MM.1S (cell line): ENCODE results near the gene CHTF18.
"Not testable (repeated sequence)": the region's sequence is repeated elsewhere in the genome, so short reads cannot be mapped to it uniquely, and the experiment has no call there.

Experiments used
- DNase-seq: peaks from one replicate; pipeline ENCODE4 v3.0.0-alpha.2; 2015
- H2AFZ ChIP-seq: fragments of 300-600 bp; sonication (generic); 2 replicates; pipeline ENCODE4 v1.6.0; 2016; ENCODE audit warnings: antibody characterized with exemption, low read length
- H3F3A ChIP-seq: fragments of 300-600 bp; sonication (generic); 2 replicates; pipeline ENCODE4 v1.6.1; 2016; ENCODE audit warnings: mild to moderate bottlenecking, antibody characterized with exemption, low read length, moderate library complexity, mixed read lengths; ENCODE audit not compliant: insufficient read depth
- H3K27ac ChIP-seq: fragments of 300-600 bp; sonication (generic); 2 replicates; pipeline ENCODE4 v1.5.1; 2016; ENCODE audit warnings: mild to moderate bottlenecking, low read length
- H3K27me3 ChIP-seq: fragments of 300-600 bp; sonication (generic); replicated peaks from 2 replicates; pipeline ENCODE4 v1.6.0; 2016; ENCODE audit warnings: low read length; ENCODE audit not compliant: insufficient read depth
- H3K36me3 ChIP-seq: fragments of 300-600 bp; sonication (generic); replicated peaks from 2 replicates; pipeline ENCODE4 v1.6.1; 2016; ENCODE audit warnings: mild to moderate bottlenecking, low read length, mixed read lengths; ENCODE audit not compliant: insufficient read depth
- H3K4me1 ChIP-seq: fragments of 300-600 bp; sonication (generic); 2 replicates; pipeline ENCODE4 v1.6.1; 2016; ENCODE audit warnings: low read length, mixed read lengths
- H3K4me2 ChIP-seq: fragments of 300-600 bp; sonication (generic); 2 replicates; pipeline ENCODE4 v1.6.0; 2016; ENCODE audit warnings: low read depth, low read length
- H3K4me3 ChIP-seq: fragments of 300-600 bp; sonication (generic); 2 replicates; pipeline ENCODE4 v1.5.1; 2016; ENCODE audit warnings: low read length, mixed read lengths
- H3K79me2 ChIP-seq: fragments of 300-600 bp; sonication (generic); 2 replicates; pipeline ENCODE4 v1.6.1; 2016; ENCODE audit warnings: mixed run types, low read length, mixed read lengths
- H3K9ac ChIP-seq: fragments of 300-600 bp; sonication (generic); 2 replicates; pipeline ENCODE4 v1.6.1; 2016; ENCODE audit warnings: low read length, mixed read lengths
- H3K9me2 ChIP-seq: fragments of 300-600 bp; sonication (generic); replicated peaks from 2 replicates; pipeline ENCODE4 v1.6.1; 2016; ENCODE audit warnings: mild to moderate bottlenecking, low read length, mixed read lengths; ENCODE audit not compliant: insufficient read depth
- H3K9me3 ChIP-seq: fragments of 300-600 bp; sonication (generic); replicated peaks from 2 replicates; pipeline ENCODE4 v1.6.1; 2016; ENCODE audit warnings: mild to moderate bottlenecking, low read length, mixed read lengths; ENCODE audit not compliant: insufficient read depth
- H4K20me1 ChIP-seq: fragments of 300-600 bp; sonication (generic); 2 replicates; pipeline ENCODE4 v1.6.1; 2016; ENCODE audit warnings: mild to moderate bottlenecking, low read length, moderate library complexity, mixed read lengths; ENCODE audit not compliant: insufficient read depth
- CTCF ChIP-seq: fragments of 300-600 bp; sonication (generic); IDR thresholded peaks from 2 replicates; pipeline ENCODE4 v1.5.1; 2016; ENCODE audit warnings: antibody characterized with exemption, low read length, mixed read lengths
- EZH2 ChIP-seq: fragments of 300-600 bp; sonication (generic); optimal IDR thresholded peaks from 2 replicates; pipeline ENCODE3; 2017; ENCODE audit warnings: low read depth, mild to moderate bottlenecking, antibody characterized with exemption, low read length, mixed read lengths
- EZH2phosphoT487 ChIP-seq: fragments of 300-600 bp; sonication (generic); IDR thresholded peaks from 2 replicates; pipeline ENCODE4 v1.6.1; 2018; ENCODE audit warnings: antibody characterized with exemption, low read length

The CHTF18 gene

DNA sequence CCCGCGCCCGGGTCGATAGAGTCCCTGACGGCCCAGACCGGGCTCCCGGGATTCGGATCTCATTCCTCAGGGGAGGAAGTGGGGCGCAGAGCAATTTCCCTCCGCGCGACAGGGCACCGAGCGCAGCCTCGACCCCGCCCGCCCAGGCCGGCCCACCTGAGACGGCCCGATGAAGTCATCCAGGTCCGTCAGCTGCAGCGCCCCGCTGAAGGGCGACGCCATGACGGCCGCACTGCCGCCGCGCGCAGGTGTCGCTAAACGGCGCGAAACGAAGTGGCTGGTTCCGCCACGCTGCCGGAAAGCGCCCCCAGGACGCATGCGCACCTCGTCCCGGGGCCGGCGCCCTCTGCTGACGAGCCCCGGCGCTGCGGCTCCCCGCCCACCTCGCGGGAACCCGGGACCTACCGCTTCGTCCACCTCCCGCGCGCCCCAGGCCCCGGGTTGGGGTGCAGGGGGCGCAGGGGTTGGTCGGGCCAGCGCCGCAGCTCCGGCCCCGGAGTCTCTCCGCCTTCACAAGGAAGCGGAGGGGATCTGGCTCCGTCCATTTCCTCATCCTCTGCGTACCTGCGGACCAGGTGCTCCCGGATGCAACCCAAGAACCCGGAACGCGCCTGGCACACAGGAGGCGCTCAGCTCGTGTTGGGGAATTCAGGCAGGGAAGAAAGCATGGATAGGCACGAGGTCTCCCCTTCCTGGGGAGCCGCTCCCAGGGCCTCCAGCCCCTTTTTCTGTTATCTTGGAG is 47.5 kb upstream of the CHTF18 start, which contains the start of gene CIAO3:
Gene CIAO3 (minus strand): TSS at position 234 of the 742 bp plus-strand sequence. CDS start 12 bp downstream, at position 222.
- H3K36me3 ChIP-seq: no peaks in the 10 kb centered on the region
- H3K4me2 ChIP-seq: peak within 1 kb of the TSS; percentile 94
- H3K27ac ChIP-seq: no peak within 1 kb of the TSS
- peak within 1 kb of the TSS; percentile 98 for H2AFZ ChIP-seq
- H3K9me2 ChIP-seq: no peaks in the 10 kb centered on the region
- peaks cover 13% of the 10 kb centered on the region for H3F3A ChIP-seq
- DNase-seq: peak; percentile 93
- TF ChIP-seq CTCF (peak; percentile 86), EZH2phosphoT487 (no peak)
- peak within 1 kb of the TSS; percentile 96 for H3K4me3 ChIP-seq
- peaks cover 24% of the 10 kb centered on the region for H3K27me3 ChIP-seq
- H4K20me1 ChIP-seq: no peaks in the 10 kb centered on the region
- H3K9ac ChIP-seq: peak within 1 kb of the TSS; percentile 93
- H3K4me1 ChIP-seq: peaks cover 23% of the 10 kb centered on the region
- H3K79me2 ChIP-seq: peaks cover 15% of the 10 kb centered on the region
- no peaks in the 10 kb centered on the region for H3K9me3 ChIP-seq

- no peak overlapping the region for H3K9ac ChIP-seq
These were observed 46.3 kb upstream of the CHTF18 start for GRCh38 chr16:741986-742629.

GRCh38 chr16:742894-743293 is 45.5 kb upstream of the CHTF18 start:
- H3K9me3 ChIP-seq, DNase-seq, H3F3A ChIP-seq, H3K4me1 ChIP-seq, H3K36me3 ChIP-seq, H3K9me2 ChIP-seq, H3K4me3 ChIP-seq, H2AFZ ChIP-seq, H3K9ac ChIP-seq, H4K20me1 ChIP-seq, H3K4me2 ChIP-seq, H3K27ac ChIP-seq: not testable (repeated sequence)
- Histone ChIP-seq H3K27me3 (peaks cover 39% of the 10 kb centered on the region), H3K79me2 (peaks cover 15% of the 10 kb centered on the region)

More at GRCh38 chr16:741986-742629, 46.3 kb upstream of the CHTF18 start:
- Histone ChIP-seq H3K27me3 (peaks cover 31% of the 10 kb centered on the region), H4K20me1 (no peaks in the 10 kb centered on the region), H3K9me3 (no peaks in the 10 kb centered on the region), H3K4me3 (no peak overlapping the region), H3K27ac (no peak overlapping the region), H3K9me2 (no peaks in the 10 kb centered on the region), H3K4me1 (peaks cover 12% of the 10 kb centered on the region), H3K4me2 (no peak overlapping the region), H3K79me2 (peaks cover 15% of the 10 kb centered on the region), H3K36me3 (no peaks in the 10 kb centered on the region), H2AFZ (no peak overlapping the region), H3F3A (peaks cover 1% of the 10 kb centered on the region; the same call in 1 of the 2 replicates)
- no peak for TF ChIP-seq EZH2phosphoT487
- TF ChIP-seq CTCF: no peak
- no peak for TF ChIP-seq EZH2
- no peak for DNase-seq
